GM18499 (cell line): ENCODE data around the gene ADAM29.
"Not testable (repeated sequence)": the region's sequence is repeated elsewhere in the genome, so short reads cannot be mapped to it uniquely, and the experiment has no call there.

Experiments
- ATAC-seq: cut with Tn5 transposase; IDR thresholded peaks from one replicate; pipeline ENCODE4 v1.9.1; 2021; ENCODE audit warnings: moderate number of reproducible peaks; ENCODE audit not compliant: insufficient read depth, unreplicated experiment

Gene ADAM29

DNA sequence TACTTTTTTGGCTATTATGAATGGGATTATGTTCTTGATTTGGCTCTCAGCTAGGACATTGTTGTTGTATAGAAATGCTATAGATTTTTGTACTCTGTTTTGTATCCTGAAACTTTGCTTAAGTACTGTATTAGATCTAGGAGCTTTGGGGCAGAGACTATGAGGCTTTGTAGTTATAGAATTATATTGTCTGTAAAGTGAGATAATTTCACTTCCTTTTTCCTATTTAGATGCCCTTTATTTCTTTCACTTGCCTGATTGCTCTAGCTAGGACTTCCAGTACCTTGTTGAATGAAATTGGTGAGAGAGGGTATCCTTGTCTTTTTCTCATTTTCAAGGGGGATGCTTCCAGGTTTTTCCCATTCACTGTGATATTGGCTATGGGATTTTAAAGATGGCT is 28.1 kb downstream of the ADAM29 start:
- ATAC-seq = no peak

GRCh38 chr4:174948826-174949225 is 30.7 kb downstream of the ADAM29 start:
- no peak for ATAC-seq

DNA sequence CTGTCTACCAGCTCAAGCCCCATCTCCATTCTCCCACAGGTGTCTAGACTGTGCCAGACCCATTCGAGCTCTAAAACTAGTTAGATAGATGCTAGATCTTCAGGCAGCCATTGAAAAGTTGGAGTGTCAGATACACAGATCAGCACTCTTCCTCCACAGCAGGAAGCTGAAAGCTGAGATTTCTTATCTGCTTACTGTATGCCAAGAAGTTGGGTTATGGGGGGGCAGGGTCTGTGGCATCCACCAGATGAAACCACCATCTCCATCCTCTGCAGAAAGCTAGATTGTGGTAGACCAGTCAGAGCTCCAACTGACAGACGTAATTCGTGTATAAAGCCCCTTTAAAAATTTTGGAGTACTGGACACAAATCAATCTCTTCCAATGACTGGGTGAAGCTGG is 54.8 kb downstream of the ADAM29 start:
- no peak for ATAC-seq

DNA sequence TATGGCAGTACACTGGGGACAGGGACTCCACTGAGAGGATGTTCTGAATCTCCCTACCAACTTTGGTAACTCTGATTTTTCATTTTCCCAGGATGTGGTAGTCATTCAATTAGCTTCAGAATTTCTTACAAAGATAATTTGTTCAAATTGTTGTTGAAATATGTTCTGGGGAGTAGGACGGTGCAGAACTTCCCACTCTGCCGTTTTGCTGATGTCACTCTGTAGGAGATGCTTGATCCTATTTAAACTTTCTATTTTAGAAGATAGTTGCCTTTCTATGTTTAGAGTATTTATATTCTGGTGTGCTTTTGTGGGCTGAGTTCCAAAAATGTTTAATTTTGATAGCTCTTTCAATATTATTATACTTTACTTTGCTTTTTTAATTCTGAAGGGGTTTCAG is 55.2 kb downstream of the ADAM29 start:
- no peak for ATAC-seq

DNA sequence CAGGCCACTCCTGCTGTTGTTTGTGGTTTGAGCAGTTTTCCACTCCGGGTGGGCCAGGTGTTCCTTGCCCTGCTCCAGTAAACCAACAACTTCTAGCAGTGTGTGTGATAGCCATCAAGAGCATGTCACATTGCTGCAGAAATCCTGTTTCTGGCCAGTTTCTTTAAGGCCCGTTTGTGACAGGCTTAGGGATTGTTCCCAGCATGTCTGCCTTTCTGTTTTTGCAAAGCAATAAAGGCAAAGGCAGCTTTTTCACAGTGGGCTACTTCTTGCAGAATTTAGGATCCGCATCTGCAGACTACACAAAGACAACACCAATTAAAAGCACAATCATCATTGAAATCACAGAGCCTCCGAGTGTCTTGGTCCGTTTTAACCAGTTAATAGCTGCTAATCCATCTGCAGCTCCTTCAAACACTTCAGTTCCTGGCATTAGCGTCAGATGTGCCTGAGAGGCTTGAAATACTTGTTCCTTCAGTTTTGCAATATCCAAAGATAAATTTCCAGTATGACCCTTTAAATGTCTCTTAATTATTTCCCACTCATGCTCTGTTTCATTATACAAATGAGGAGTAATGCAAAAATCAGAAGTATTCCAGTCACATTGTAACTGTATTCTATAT is 65.1 kb downstream of the ADAM29 start:
- no peak for ATAC-seq

DNA sequence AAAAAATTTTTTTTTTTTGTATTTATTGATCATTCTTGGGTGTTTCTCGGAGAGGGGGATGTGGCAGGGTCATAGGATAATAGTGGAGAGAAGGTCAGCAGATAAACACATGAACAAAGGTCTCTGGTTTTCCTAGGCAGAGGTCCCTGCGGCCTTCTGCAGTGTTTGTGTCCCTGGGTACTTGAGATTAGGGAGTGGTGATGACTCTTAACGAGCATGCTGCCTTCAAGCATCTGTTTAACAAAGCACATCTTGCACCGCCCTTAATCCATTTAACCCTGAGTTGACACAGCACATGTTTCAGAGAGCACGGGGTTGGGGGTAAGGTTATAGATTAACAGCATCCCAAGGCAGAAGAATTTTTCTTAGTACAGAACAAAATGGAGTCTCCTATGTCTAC is 65.7 kb downstream of the ADAM29 start:
- not testable (repeated sequence) for ATAC-seq

- ATAC-seq = no peak
Measured at GRCh38 chr4:174989791-174990190, 71.6 kb downstream of the ADAM29 start.

- no peak for ATAC-seq
Measured at GRCh38 chr4:174993916-174994315, 75.8 kb downstream of the ADAM29 start.

- no peak for ATAC-seq
Measured at GRCh38 chr4:174996079-174996478, 77.9 kb downstream of the ADAM29 start.

DNA sequence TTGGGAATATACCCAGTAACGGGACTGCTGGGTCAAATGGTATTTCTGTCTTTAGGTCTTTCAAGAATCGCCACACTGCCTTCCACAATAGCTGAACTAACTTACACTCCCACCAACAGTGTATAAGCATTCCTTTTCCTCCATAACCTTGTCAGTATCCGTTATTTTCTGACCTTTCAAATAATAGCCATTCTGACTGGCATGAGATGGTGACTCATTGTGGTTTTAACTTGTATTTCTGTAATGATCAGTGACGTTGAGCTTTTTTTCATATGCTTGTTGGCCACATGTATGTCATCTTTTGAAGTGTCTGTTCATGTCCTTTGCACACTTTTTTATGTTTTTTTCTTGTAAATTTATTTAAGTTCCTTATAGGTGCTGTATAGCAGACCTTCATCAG is 81.2 kb downstream of the ADAM29 start:
- no peak for ATAC-seq

DNA sequence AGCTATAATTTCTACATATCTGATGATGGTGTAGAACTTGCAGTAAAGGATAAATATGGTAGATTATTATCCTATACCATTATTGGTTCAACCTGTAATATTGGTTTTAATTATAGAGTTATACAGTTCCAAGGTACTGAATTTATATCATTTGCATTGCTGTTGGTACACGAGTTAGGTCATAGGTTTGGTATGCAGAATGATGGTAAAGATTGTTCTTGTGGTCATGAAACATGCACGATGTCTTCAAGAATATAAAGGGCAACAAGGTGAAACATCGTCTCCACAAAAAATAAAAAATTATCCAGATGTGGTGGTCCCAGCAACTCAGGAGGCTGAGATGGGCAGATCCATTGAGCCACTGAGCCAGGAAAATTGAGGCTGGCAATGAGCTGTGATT is 99.6 kb downstream of the ADAM29 start:
- ATAC-seq = no peak

DNA sequence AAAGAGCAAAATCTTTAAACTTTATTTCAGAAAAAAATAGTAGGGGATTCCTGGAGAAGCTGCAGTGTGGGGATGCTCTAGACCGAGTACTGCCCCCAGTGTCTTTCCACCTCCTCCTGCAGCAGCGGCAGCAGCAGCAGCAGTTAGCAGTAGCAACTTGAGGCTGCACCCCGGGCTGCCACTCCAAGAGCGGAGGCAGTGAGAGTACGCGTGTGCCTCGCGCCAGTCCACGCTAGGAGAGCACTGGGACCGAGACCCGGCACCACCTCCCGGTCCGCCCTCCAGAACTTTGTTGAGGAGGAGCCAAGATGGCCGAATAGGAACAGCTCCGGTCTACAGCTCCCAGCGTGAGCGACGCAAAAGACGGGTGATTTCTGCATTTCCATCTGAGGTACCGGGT is 101.3 kb downstream of the ADAM29 start:
- ATAC-seq = not testable (repeated sequence)
